Activated T-helper 17 cell treated with anti-CD3 and anti-CD28 coated beads, Interleukin-2, amount 50 U/mL, for 72 hours (primary cell): ENCODE results near the gene ASXL1. TPM values are rescaled to one million over a fixed set of nuclear protein-coding genes. Genes with fewer than 3 reads are reported as not detected.
A peak's percentile ranks its signal among the peaks of the same experiment; 100 is the strongest.

Source experiments
- ATAC-seq: fragments of 150-1000 bp; cut with Tn5 transposase; replicated peaks from 2 replicates; pipeline ENCODE4 v1.10.0; 2021; ENCODE audit warnings: mild to moderate bottlenecking, moderate library complexity
- H3K27ac Mint-ChIP-seq: one replicate; pipeline ENCODE4 v1.8.0; 2022; ENCODE audit warnings: mixed read lengths
- H3K27me3 Mint-ChIP-seq: one replicate; pipeline ENCODE4 v1.8.0; 2022; ENCODE audit warnings: mixed read lengths
- H3K36me3 Mint-ChIP-seq: one replicate; pipeline ENCODE4 v1.8.0; 2022; ENCODE audit warnings: low read depth, mild to moderate bottlenecking, mixed read lengths
- H3K4me1 Mint-ChIP-seq: one replicate; pipeline ENCODE4 v1.8.0; 2022; ENCODE audit warnings: mixed read lengths
- H3K4me3 Mint-ChIP-seq: one replicate; pipeline ENCODE4 v1.8.0; 2022; ENCODE audit warnings: mild to moderate bottlenecking, mixed read lengths
- H3K9me3 Mint-ChIP-seq: one replicate; pipeline ENCODE4 v1.8.0; 2022; ENCODE audit warnings: mixed read lengths
- total RNA-seq, 2 donors: library from RNA; stranded (reverse); gene quantifications; one replicate each; pipeline ENCODE4 v1.2.3, GENCODE V29; 2022

The ASXL1 gene
- total RNA-seq, 2 donors from 2014 or later: 164 to 232 TPM

DNA sequence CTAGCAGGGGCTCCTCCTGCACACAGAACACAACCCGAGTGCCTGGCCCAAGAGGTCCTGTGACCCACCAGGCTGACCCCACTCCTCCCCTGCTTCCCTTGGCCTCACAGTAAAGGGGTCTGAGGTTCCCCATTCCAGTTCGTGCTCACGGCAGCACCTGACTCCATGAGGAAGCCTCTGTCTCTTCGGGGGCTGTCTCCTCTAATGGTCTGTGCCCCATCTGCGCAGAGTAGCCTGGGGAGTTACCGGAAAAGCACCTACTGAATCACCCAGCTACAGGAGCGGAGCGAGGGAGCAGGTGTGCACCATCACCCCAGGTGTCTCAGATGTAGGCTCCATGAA lies 93.2 kb downstream of the ASXL1 start:
- ATAC-seq: no peak
- Mint-ChIP-seq H3K27me3 (no peaks in the 10 kb centered on the region), H3K4me3 (no peak overlapping the region), H3K36me3 (peaks cover 44% of the 10 kb centered on the region), H3K27ac (peak overlapping the region; percentile 62), H3K9me3 (no peaks in the 10 kb centered on the region), H3K4me1 (no peaks in the 10 kb centered on the region)

DNA sequence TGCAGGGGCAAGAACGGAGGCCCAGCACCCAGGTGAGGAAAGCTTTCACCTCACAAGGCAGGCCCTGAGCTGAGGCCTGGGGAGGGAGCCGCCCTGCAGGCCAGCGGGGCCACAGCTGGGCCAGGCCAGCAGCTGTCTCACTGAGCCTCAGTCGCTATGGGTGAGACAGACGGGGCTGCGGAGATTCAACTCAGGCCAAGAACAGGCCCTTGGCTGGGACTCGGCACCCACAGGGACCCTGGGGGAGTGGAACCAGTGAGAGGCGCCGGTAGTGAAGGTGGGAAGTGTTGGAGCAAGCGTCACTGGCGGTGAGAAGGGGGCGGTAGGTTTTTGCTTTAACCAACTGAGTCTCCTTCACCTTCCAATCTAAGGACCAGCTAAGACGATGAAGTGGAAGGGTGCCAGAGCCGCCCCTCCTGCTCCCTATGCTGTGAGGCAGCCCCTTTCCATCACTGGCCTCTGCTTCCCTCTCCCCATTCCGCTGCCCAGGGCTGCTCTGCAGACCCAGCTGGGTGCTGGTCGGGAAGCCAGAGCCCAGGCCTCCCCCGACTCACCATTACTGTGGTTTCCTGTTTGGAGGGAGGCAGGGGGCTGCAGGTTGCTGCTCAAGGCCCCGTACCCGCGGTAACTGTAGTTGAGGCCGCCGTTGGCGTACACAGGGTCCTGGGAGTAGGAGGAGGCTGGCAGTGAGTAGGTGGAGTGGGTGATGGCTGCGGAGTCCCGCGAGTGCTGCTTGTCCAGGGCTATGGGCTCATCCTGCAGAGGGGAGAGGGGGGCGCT lies 93.7 kb downstream of the ASXL1 start:
- H3K27me3 Mint-ChIP-seq: no peaks in the 10 kb centered on the region
- H3K9me3 Mint-ChIP-seq: no peaks in the 10 kb centered on the region
- ATAC-seq: no peak
- H3K4me1 Mint-ChIP-seq: no peaks in the 10 kb centered on the region
- H3K4me3 Mint-ChIP-seq: no peak overlapping the region
- peaks cover 41% of the 10 kb centered on the region for H3K36me3 Mint-ChIP-seq
- peak overlapping the region; percentile 62 for H3K27ac Mint-ChIP-seq

DNA sequence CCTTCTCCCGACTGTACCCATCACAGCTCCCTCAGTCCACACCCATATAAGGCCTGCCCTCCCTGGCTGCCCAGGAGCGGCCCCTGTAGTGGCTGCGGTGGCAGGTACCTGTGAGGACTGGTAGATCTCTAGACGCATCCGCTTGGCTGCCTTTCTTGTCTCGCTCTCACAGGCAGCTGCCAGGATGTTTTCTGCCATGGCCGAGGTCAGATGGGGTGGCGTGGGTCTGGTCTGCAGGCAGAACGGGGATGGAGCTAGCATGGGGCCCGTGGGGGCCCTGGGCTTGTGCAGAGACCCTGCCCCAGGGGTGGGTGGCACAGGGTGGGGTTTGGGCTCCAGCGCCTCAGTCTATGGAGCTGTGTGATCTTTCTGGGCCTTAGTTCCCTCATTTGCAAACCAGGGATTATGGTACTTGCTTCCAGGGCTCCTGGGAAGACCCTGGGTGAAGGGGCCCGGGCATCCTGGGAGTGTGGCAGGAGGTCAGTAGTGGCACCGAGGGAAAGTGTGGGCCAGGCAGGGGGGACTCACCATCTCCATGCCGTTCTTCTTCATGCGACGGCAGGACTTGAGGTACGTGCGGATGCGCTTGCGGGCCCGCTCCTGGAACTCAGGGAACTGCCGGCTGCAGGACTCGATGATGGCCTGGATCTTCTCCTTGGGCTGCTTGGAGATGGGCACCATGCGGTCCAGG lies 94.8 kb downstream of the ASXL1 start:
- Mint-ChIP-seq H3K27me3 (no peaks in the 10 kb centered on the region), H3K27ac (peak overlapping the region; percentile 56), H3K9me3 (no peaks in the 10 kb centered on the region), H3K4me1 (no peaks in the 10 kb centered on the region), H3K4me3 (no peak overlapping the region), H3K36me3 (peaks cover 31% of the 10 kb centered on the region)
- ATAC-seq: no peak

DNA sequence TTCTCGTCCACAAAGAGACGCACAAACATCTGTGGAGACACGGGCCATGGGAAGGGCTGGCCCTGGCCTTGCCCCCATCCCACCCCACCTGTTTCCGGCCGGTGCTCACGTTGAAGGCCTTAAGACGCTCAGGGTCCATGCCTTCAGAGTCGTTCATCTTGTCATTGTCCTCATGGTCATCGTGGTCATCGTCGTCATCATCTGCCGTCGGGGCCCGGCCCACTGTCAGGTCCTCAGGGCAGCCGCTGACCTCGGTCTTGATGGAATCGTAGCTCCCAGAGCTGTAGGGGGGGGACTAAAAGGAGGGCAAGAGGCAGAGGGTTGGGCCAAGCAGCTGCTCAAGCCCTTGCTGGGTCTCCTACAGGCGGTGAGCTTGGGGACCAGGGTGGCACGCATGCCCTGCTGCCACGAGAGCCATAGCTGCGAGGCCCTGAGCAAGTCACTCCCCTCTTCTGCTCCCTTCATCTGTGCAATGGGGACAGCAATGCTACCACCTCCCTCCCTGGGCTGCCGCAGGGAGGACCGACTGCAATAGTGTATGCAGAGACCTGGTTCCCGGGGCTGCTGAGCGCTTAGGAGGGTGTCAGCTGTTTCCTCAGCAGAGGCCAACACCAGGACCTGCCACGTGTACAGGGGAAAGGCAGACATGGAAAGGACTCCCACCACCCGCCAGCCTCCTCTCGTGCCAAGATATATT lies 95.5 kb downstream of the ASXL1 start:
- Mint-ChIP-seq H3K4me1 (no peaks in the 10 kb centered on the region), H3K27me3 (no peaks in the 10 kb centered on the region), H3K27ac (no peak overlapping the region), H3K36me3 (peaks cover 28% of the 10 kb centered on the region), H3K4me3 (no peak overlapping the region), H3K9me3 (no peaks in the 10 kb centered on the region)
- no peak for ATAC-seq

DNA sequence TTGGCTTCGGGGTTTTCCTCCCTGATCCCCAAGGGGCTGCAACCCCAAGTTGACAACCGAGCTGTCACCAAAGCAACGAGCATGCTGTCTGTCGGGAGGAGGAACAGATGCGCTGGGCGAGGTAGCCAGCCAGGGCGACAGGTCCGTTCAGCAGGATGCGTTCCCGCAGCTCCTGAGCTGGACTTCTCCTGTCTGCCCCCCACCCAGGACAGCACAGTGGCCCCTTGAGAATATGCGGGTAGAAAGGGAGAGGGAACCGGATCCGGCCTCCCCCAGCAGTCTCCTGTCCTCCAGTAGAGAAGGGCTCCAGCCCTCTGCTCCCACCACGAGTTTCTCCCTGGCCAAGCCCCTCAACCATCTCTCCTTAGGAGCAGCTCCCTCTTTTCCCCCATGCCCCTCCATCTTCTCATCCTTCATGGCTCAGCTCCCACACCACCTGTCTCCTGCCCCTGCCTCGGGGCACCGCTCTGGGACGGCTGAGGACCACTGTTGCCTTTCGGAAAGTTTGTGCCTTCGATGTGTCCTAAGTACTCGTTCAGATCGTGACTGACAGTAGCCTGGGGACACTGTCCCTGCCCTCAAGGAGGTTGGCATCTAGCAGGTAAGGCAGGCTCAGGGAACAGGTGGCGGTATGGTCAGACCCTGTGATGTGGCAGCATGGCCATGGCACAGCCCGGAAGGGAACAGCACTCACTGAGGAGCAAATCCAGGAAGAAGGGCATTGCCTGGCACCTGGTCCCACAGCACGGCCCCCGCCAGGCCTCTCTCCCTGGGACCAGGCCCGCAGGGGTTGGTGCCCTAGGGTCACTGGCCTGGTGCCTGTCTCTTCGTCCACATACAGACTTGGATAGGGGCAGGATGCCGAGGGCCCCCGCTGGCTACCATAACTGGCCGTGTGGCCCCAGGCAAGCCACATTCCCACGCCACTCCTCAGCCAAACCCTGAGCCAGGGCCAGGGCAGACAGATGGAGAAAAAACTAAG lies 96.3 kb downstream of the ASXL1 start:
- Mint-ChIP-seq H3K9me3 (no peaks in the 10 kb centered on the region), H3K27me3 (no peaks in the 10 kb centered on the region), H3K36me3 (peaks cover 23% of the 10 kb centered on the region), H3K4me1 (no peaks in the 10 kb centered on the region), H3K27ac (peak overlapping the region; percentile 58), H3K4me3 (no peak overlapping the region)
- ATAC-seq: no peak

DNA sequence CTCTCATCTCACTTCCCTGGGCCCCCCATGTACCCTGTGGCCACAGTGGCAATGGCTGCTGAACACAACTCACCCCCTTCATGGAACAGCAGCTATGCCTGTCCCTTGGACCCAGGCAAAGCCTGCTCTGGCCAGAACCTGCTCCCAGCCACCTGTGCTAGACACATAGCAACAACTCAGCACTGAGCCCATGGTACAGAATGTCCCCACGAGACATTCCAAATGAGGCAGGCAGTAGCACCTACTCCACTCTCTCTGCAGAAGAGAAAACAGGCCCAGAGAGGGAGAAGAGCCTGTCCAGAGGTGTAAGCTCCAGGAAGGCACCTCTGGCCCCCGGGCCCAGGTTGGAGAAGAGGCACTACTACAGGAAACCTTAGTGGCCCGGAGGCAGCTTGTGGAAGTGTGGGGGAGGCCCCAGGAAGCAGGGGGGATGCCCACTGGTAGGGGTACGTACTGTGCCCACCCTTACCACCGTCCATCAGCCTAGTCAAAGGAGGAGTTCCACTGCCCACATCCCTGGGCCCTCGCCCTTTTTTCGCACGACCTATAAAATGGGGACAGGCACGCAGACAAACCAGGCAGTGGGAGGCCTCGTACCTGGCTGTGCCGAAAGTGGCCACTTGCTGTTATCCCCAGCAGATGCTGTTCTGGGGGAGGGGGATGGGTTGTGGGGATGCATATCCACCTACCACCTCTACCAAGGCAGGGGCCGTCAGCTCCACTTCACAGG lies 97.2 kb downstream of the ASXL1 start:
- peak overlapping the region; percentile 58 for H3K27ac Mint-ChIP-seq
- no peaks in the 10 kb centered on the region for H3K27me3 Mint-ChIP-seq
- H3K4me1 Mint-ChIP-seq: no peaks in the 10 kb centered on the region
- no peaks in the 10 kb centered on the region for H3K9me3 Mint-ChIP-seq
- no peak for ATAC-seq
- H3K4me3 Mint-ChIP-seq: no peak overlapping the region
- peaks cover 16% of the 10 kb centered on the region for H3K36me3 Mint-ChIP-seq

DNA sequence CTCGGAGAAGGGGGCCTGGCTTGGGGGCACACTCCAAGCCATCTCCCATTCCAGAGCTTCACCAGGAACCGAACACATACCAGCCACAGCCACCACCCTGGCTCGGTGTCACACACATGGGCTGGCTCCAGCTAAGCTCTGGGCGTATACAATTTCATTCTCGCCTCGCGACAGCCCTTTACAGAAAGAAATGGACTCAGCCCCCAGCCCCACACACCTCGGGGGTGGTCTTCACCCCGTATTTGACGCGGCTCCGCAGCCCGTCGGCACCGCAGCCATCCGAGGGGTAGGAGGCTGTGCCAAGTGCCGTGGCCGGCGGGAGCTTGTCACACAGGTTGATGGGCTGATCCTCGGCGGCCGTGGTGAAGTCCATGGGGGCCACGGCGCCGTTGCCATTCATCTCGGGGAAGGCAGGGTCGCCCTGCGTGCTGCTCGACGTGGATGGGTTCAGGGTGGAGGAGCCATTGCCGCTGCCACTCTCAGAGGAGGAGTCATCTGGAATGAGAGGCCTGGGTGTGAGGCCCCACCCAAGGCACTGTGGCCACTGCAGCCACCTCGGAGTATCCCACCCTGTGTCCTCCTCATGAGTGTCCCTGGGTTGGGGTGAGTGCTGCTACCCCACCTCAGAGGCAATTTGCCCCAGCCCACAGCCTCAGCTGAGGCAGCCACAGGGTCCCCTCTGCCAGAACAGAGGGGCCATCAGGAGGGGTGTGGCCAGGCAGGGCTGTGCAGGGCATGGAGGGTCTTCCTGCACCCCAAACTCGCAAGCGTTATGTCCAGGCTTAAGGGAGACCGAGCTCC lies 98.0 kb downstream of the ASXL1 start:
- H3K9me3 Mint-ChIP-seq: no peaks in the 10 kb centered on the region
- H3K4me1 Mint-ChIP-seq: no peaks in the 10 kb centered on the region
- no peak overlapping the region for H3K4me3 Mint-ChIP-seq
- H3K27ac Mint-ChIP-seq: no peak overlapping the region
- no peak for ATAC-seq
- peaks cover 16% of the 10 kb centered on the region for H3K36me3 Mint-ChIP-seq
- H3K27me3 Mint-ChIP-seq: no peaks in the 10 kb centered on the region

DNA sequence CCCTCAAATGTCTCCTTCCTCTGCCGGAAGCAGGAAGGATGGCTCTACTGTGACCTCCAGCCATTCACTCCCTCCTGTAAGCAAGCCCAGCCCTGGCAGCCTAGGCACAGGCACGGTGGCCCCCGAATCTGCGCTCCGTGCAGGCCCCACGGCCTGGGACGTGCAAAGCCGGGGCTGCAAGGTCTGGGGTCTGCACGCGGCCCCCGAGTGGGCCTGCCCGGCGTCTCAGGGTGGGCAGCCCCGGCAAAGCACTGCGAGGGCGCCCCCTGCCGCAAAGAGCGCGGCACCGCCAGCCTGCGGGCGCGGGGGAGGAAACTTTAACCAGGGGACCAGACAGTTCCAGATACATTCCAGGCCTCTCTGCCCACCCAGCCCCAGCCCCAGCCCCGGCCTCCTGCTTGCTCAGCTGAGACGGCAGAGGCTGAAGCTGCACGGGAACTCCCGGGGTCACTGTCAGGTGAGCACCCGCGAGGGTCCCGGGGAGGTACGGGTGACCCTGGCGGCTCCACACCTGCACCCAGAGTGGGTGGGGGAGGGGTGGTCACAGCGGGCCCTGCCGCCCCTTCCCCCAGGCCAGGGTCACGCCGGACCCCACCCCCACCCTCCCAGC lies 98.8 kb downstream of the ASXL1 start:
- Mint-ChIP-seq H3K27ac (no peak overlapping the region), H3K27me3 (no peaks in the 10 kb centered on the region), H3K36me3 (peaks cover 16% of the 10 kb centered on the region), H3K9me3 (no peaks in the 10 kb centered on the region), H3K4me3 (no peak overlapping the region), H3K4me1 (no peaks in the 10 kb centered on the region)
- no peak for ATAC-seq

DNA sequence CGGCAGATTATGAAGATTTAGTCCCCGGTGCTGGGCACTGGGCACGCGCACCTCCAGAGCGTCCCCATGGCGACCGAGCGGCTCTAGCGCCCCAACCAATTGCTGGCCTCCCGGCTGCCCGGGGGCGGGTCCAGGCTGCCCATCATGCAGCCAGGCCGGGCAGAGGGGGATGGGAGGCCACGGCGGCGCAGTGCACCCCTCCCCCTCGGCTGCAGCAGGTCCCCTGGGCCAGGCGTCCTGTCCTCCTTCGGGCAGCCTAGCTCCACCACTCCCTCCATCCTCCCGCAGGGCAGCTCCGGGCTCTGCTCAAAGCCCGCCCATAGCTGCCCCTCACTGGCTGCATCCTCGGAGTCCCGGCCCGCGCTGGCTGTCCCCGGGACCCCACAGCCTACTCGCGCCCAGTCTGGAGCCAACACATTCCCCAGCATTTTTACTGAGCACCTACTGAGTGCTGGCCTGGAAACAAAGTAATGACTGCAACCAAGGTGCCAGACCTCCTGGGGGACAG lies 99.4 kb downstream of the ASXL1 start:
- Mint-ChIP-seq H3K4me1 (no peaks in the 10 kb centered on the region), H3K27ac (peak overlapping the region; percentile 78), H3K36me3 (peaks cover 20% of the 10 kb centered on the region), H3K27me3 (no peaks in the 10 kb centered on the region), H3K4me3 (no peak overlapping the region), H3K9me3 (no peaks in the 10 kb centered on the region)
- ATAC-seq: no peak

DNA sequence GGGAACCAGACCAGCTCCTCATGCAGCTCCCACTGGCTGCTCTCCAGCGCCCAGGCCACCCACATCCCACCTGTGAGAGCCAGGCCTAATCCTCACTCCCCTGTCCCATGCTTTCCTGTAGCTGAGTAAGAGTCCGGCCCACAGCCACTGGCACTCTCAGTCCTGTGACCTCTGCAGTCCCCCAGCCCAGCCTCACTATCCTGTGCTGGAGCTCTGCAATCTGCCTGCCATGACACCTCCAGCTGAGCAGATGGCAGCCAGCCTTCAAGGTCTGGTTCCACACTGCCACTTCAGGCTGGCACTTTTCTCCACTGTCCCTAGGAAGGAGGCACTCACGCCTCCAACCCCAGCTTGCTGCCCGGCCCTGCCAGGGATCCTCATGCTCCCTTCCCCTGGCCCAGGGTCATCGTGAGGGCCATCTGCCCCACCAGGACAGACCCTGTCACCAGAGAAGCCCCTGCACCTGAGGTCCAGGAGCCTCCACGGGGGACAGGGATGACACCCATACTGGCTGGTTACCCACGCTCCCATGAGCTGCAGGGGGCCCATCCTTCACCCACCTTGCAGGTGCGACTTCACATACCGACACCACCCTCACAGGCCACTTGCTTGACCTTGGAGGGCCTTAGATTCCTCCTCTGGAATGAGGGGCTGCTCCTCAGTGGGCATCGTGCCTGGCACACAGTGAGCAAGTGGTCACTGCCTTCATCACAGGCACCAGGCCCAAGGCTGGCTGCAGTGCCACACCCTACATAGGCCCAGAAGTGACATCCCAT lies 100.1 kb downstream of the ASXL1 start:
- peaks cover 13% of the 10 kb centered on the region for H3K36me3 Mint-ChIP-seq
- no peaks in the 10 kb centered on the region for H3K27me3 Mint-ChIP-seq
- no peaks in the 10 kb centered on the region for H3K4me1 Mint-ChIP-seq
- H3K9me3 Mint-ChIP-seq: no peaks in the 10 kb centered on the region
- H3K4me3 Mint-ChIP-seq: no peak overlapping the region
- H3K27ac Mint-ChIP-seq: peak overlapping the region; percentile 78
- ATAC-seq: no peak

DNA sequence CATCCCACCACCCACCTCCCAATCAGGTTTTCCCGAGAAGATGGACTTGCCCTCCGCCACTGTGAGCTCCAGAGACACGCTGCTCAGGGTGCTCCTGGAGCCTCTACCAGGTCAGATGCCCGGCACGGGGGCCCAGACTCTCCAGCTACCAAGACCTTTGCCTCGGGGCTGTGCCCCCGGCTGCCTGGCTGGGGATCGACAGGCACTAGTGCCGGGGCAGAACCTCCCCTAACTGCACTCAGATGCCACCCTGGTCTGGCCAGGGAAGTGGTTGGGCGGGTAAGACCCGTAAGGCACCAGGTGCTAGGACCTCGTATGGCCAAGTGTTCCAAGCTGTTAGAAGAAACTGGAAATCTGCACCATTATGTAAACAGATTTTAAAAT lies 100.7 kb downstream of the ASXL1 start:
- no peak for ATAC-seq
- Mint-ChIP-seq H3K27ac (peak overlapping the region; percentile 78), H3K36me3 (peaks cover 8% of the 10 kb centered on the region), H3K4me3 (no peak overlapping the region), H3K27me3 (no peaks in the 10 kb centered on the region), H3K4me1 (no peaks in the 10 kb centered on the region), H3K9me3 (no peaks in the 10 kb centered on the region)

DNA sequence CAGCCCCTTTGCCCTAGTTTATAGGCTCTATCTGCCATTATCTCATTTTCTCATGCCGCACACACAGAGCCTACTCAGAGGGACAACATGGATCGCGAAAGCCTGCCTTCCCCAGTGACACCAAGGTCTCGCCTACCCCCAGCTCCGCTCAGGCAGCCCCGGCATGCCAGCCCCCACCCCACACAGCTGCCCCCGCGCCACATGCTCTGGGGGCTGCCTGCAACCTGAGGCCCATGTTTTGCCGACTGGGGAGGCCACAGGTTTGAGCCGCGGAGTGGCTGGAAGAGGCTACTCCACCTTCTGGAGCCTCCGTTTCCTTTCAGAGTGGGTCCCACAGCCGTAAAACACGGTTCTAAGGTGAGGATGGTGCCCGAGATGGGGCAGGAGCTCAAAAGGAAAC lies 102.1 kb downstream of the ASXL1 start:
- no peak overlapping the region for H3K4me3 Mint-ChIP-seq

More for the DNA sequence above, 102.1 kb downstream of the ASXL1 start:
- no peaks in the 10 kb centered on the region for H3K4me1 Mint-ChIP-seq
- H3K9me3 Mint-ChIP-seq: no peaks in the 10 kb centered on the region
- no peak overlapping the region for H3K27ac Mint-ChIP-seq
- no peaks in the 10 kb centered on the region for H3K27me3 Mint-ChIP-seq
- ATAC-seq: no peak
- H3K36me3 Mint-ChIP-seq: peaks cover 6% of the 10 kb centered on the region
